GM12891 (cell line): ENCODE data around the gene EHBP1.

Experiments
- PAX5 ChIP-seq: IDR thresholded peaks from 2 replicates; pipeline ENCODE4 v1.6.1; 2011; ENCODE audit warnings: low read length, moderate library complexity, mild to moderate bottlenecking; ENCODE audit not compliant: insufficient read depth, severe bottlenecking
- POLR2A ChIP-seq: IDR thresholded peaks from 2 replicates; pipeline ENCODE4 v1.6.1; 2011; ENCODE audit warnings: low read depth, low read length, control low read depth
- POLR2AphosphoS5 ChIP-seq: IDR thresholded peaks from 2 replicates; pipeline ENCODE4 v1.6.1; 2011; ENCODE audit warnings: low read depth, low read length, control low read depth
- TAF1 ChIP-seq: IDR thresholded peaks from 2 replicates; pipeline ENCODE4 v1.6.1; 2011; ENCODE audit warnings: low read depth, low read length, control low read depth

DNA sequence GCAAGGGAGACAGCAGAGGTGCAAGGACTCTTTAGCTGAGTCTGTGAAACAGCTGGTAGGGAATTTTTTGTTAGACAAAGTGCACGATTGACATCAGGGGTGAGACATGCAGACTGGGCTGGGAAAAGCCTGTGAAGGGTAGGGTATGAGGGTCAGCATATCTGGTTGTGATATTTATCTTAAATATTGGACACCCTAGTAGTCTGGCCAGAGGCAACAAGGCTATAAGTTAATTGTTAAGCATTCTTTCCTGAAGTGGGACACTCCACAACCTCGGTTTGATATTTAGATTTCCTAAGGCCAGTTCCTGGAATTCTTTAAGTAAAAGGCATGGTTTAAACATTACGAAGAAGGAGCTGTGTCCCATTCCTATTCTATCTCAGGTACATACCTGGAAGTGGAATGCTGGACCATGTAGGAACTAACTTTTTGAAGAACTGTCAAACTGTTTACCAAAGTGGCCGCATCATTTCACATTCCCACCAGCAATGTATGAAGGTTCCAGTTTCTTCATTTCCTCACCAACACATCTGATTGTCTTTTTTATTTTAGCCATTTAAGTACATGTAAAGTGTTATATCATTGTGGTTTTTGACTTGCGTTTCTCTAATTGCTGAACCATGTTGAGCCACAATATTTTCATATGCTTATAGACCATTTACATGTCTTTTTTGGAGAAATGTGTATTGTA is 22.5 kb downstream of the EHBP1 start:
- TF ChIP-seq POLR2A (no peak), POLR2AphosphoS5 (no peak), TAF1 (no peak), PAX5 (no peak)
